Esophagus muscularis mucosa (tissue), 4 donors: Measurements from ENCODE around the gene MRPL43. TPM values are rescaled to one million over a fixed set of nuclear protein-coding genes. Genes with fewer than 3 reads are reported as not detected.
A peak's percentile ranks its signal among the peaks of the same experiment; 100 is the strongest.

Experiments
- DNase-seq: peaks from one replicate; pipeline ENCODE4 v3.0.0-alpha.2; 2017; ENCODE audit errors: extremely low spot score
- H3K27ac ChIP-seq, 4 donors: fragments of 200-600 bp; sonication (generic); replicated peaks in 1 of 4; 1 replicate in 3 of 4; 2 replicates in 1 of 4; pipeline ENCODE4 v1.5.1; 2016 to 2019; ENCODE audit warnings: mild to moderate bottlenecking in 1 of 4
- H3K27me3 ChIP-seq, 4 donors: fragments of 200-600 bp; sonication (generic); one replicate each; pipeline versions ENCODE4 v1.5.1 to v1.6.0; 2016 to 2019
- H3K36me3 ChIP-seq, 4 donors: fragments of 200-600 bp; sonication (generic); one replicate each; pipeline ENCODE4 v1.5.1; 2016 to 2019
- H3K4me1 ChIP-seq, 4 donors: fragments of 200-600 bp; sonication (generic); one replicate each; pipeline ENCODE4 v1.5.1; 2016 to 2019
- H3K4me3 ChIP-seq, 4 donors: fragments of 200-600 bp; sonication (generic); 1 replicate in 2 of 4; 2 replicates in 2 of 4; pipeline ENCODE4 v1.5.1; 2016 to 2019; ENCODE audit warnings: mild to moderate bottlenecking in 4 of 4, moderate library complexity in 1 of 4
- H3K9me3 ChIP-seq, 4 donors: fragments of 200-600 bp; sonication (generic); 1 replicate in 3 of 4; 2 replicates in 1 of 4; pipeline ENCODE4 v1.5.1; 2016 to 2019
- CTCF ChIP-seq, 3 experiments: fragments of 200-600 bp in 2 of 3; fragments of 450-650 bp in 1 of 3; sonication (generic) in 2 of 3; IDR thresholded peaks; one replicate each; pipeline ENCODE4 v1.5.1; 2017 to 2019; ENCODE audit warnings: antibody characterized with exemption in 3 of 3, mild to moderate bottlenecking in 2 of 3, moderate library complexity in 1 of 3
- EP300 ChIP-seq: sonication (generic); formaldehyde crosslinking; IDR thresholded peaks from one replicate; pipeline ENCODE4 v1.6.1; 2017; ENCODE audit warnings: antibody characterized with exemption
- POLR2A ChIP-seq: fragments of 450-650 bp; IDR thresholded peaks from one replicate; pipeline ENCODE4 v1.6.1; 2017; ENCODE audit warnings: antibody characterized with exemption, moderate library complexity, mild to moderate bottlenecking, low read depth
- POLR2AphosphoS5 ChIP-seq, 2 donors: sonication (generic); formaldehyde crosslinking; IDR thresholded peaks; one replicate each; pipeline ENCODE4 v1.6.1; 2017; ENCODE audit warnings: antibody characterized with exemption in 2 of 2
- WGBS: methylation state at CpG from one replicate; pipeline ENCODE4 v1.1.5; 2018; 5-methylcytosine and 5-hydroxymethylcytosine counted together
- intact Hi-C: fragments of 100-400 bp; cut with DNase I; formaldehyde crosslinking; loops from one replicate; pipeline ENCODE4 v1.15.1; 2023
- total RNA-seq, 4 donors: library from RNA; depleted of rRNA; stranded (reverse); fragments of >200 nt; gene quantifications; one replicate each; pipeline versions ENCODE4 v1.1.0 to v1.2.1, GENCODE V29; 2016

MRPL43 gene
- total RNA-seq, 4 donors from 2014 or later = 54.4 to 98.8 (median 82.4) TPM

- peak overlapping the region; percentile 74 to 85 (median 80) for H3K4me3 ChIP-seq
- DNase-seq = no peak
- intact Hi-C loops = no loop called here
Measured at GRCh38 chr10:101033276-101033675, 46.0 kb upstream of the MRPL43 start.

DNA sequence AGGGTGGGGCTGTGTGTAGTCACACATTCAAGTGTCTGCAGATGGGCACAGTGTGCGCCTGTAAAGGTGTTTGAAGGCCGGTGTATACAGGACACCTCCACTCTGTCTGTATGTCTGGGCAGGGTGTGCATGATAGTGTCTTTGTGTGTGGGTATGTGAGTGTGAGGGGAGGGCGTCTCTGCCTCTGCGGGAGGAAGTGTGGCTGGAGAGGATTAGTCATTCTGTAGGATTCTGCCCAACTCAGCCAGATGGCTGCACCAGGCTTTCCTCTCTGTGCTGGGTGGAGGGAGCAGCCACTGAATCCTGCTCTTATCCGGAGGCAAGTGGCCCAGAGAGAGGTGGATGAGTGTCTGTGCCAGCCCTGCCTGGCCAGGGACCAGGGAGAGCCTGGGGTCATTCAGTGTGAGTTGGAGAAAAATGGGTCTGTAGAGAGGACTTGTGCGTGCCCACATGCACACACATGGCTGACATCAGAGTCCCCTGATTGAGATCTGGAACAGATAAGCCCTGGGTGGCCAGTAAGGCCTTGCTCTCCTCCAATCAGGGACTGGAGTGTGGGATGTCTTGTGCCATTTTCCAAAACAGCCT is 45.4 kb upstream of the MRPL43 start:
- Histone ChIP-seq H3K36me3 (peaks cover 26 to 34% (median 34%) of the 10 kb centered on the region in 4 donors), H3K27me3 (no peaks in the 10 kb centered on the region), H3K27ac (peak overlapping the region; percentile 94 to 99 (median 96)), H3K4me1 (peaks cover 23 to 37% (median 31%) of the 10 kb centered on the region in 4 donors), H3K9me3 (no peaks in the 10 kb centered on the region), H3K4me3 (peak overlapping the region; percentile 74 to 85 (median 80))
- WGBS = 6% methylated on average over 3 of the region's 6 CpGs
- peak; percentile 94 for DNase-seq
- TF ChIP-seq POLR2AphosphoS5 (IDR thresholded peaks at IDR 0.05) (peak; percentile 15 to 73), CTCF (IDR thresholded peaks at IDR 0.05) (no peak)
- intact Hi-C loops = no loop called here

More at GRCh38 chr10:101033276-101033675, 46.0 kb upstream of the MRPL43 start:
- Histone ChIP-seq H3K9me3 (no peaks in the 10 kb centered on the region), H3K4me1 (peaks cover 23 to 37% (median 31%) of the 10 kb centered on the region in 4 donors), H3K27ac (peak overlapping the region; percentile 94 to 99 (median 96)), H3K27me3 (no peaks in the 10 kb centered on the region), H3K36me3 (peaks cover 31 to 39% (median 39%) of the 10 kb centered on the region in 4 donors)
- 71% methylated on average over 3 of the region's 3 CpGs for WGBS
- TF ChIP-seq CTCF (IDR thresholded peaks at IDR 0.05) (no peak), POLR2AphosphoS5 (IDR thresholded peaks at IDR 0.05) (no peak), POLR2A (no peak), EP300 (no peak)

DNA sequence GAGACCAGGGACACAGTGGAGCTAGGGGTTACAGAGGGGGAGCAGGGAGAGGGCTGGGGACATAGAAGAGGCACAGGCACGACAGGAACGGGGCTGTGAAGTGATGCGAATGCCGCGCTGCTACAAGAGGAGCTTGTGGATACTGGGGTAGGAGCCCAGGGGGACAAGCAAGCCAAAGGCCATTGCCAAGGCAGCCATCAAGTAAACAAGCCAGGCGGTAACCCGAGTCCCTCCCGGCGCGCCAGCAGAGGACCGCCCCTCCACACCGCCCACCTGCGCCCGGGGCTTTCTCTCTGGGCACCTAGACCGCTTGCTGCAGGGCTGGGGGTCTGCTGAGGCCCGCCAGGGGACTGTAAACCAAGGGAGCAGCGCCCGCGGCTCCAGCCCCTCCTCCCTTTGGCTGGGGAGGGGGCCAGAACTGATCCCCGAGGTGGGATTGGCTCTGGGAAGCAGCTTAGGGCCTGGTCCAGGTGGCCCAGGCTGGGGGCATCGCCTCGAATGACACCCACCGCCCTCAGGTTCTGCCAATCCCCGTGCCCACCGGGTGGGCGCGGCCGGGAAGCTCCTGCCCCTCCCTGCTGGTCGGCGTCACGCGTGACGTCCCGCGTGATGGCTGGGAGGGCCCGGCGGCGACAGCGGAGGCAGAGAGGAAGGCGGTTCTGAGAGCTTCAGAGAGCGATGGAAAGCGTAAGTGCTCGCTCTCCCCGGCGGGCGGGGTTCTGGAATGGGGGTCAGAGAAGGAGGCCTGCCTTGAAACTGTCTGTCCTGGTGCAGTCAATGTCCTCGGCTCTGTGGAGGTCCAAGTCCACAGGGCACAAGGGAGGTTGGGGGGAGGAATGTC is 44.7 kb upstream of the MRPL43 start:
- H3K4me1 ChIP-seq = peaks cover 23 to 37% (median 31%) of the 10 kb centered on the region in 4 donors
- H3K9me3 ChIP-seq = no peaks in the 10 kb centered on the region
- DNase-seq = peak; percentile 95
- peak overlapping the region; percentile 74 to 85 (median 80) for H3K4me3 ChIP-seq
- 0% methylated on average over 22 of the region's 47 CpGs for WGBS
- TF ChIP-seq EP300 = no peak
- peak; percentile 57 to 88 for TF ChIP-seq POLR2AphosphoS5 (IDR thresholded peaks at IDR 0.05)
- peak in 1 of 3 experiments; percentile 3 for TF ChIP-seq CTCF (IDR thresholded peaks at IDR 0.05)
- TF ChIP-seq POLR2A = peak; percentile 58
- peak overlapping the region; percentile 94 to 99 (median 96) for H3K27ac ChIP-seq
- H3K36me3 ChIP-seq = peaks cover 19 to 27% (median 27%) of the 10 kb centered on the region in 4 donors
- intact Hi-C loops = no loop called here
- no peaks in the 10 kb centered on the region for H3K27me3 ChIP-seq

GRCh38 chr10:101031128-101031795 is 44.0 kb upstream of the MRPL43 start, which contains the start of the genes PDZD7 and SFXN3:
Gene PDZD7 (minus strand): TSS chr10:101031129. CDS start chr10:101030219, 910 bp downstream.
Gene SFXN3 (plus strand): TSS chr10:101031234. CDS start chr10:101034695, 3,461 bp downstream.
- intact Hi-C loops = no loop called here
- H3K36me3 ChIP-seq = peaks cover 11 to 19% (median 19%) of the 10 kb centered on the region in 4 donors

More at GRCh38 chr10:101031128-101031795, 44.0 kb upstream of the MRPL43 start, which contains the start of the genes PDZD7 and SFXN3:
- WGBS = 0% methylated on average over 17 of the region's 38 CpGs
- TF ChIP-seq POLR2AphosphoS5 (IDR thresholded peaks at IDR 0.05) (peak; percentile 83 to 93), POLR2A (peak; percentile 23), CTCF (IDR thresholded peaks at IDR 0.05) (no peak), EP300 (no peak)
- DNase-seq = peak; percentile 98
- Histone ChIP-seq H3K4me3 (peak within 1 kb of the TSS; percentile 74 to 85 (median 80)), H3K4me1 (peaks cover 23 to 37% (median 31%) of the 10 kb centered on the region in 4 donors), H3K27ac (peak within 1 kb of the TSS; percentile 94 to 99 (median 96)), H3K9me3 (no peaks in the 10 kb centered on the region), H3K27me3 (no peaks in the 10 kb centered on the region)
